Keratinocyte (primary cell): ENCODE measurements around the gene TMEM258. TPM values are rescaled to one million over a fixed set of nuclear protein-coding genes. Genes with fewer than 3 reads are reported as not detected.

ENCODE experiments used
- DNase-seq: peaks from one replicate; pipeline ENCODE4 v3.0.0-alpha.2; 2011; ENCODE audit warnings: low read depth, missing footprints, low spot score
- FAIRE-seq: peaks from 2 replicates; lab custom pipeline; 2011; peaks lifted over from hg19 to GRCh38; lab: Jason Lieb, UNC
- H2AFZ ChIP-seq: 2 replicates; pipeline ENCODE4 v1.6.0; 2012; ENCODE audit warnings: low read length, control low read depth, inconsistent platforms; ENCODE audit not compliant: control insufficient read depth
- H3K27ac ChIP-seq: 2 replicates; pipeline ENCODE4 v1.5.1; 2011; ENCODE audit warnings: low read length; ENCODE audit not compliant: control insufficient read depth, insufficient read depth
- H3K27me3 ChIP-seq: 3 replicates; pipeline ENCODE4 v1.6.0; 2011; ENCODE audit warnings: low read length; ENCODE audit not compliant: control insufficient read depth, insufficient read depth; ENCODE audit errors: extremely low read depth
- H3K36me3 ChIP-seq, 2 experiments: 2 replicates in 1 of 2; 3 replicates in 1 of 2; pipeline ENCODE4 v1.5.1; 2011; ENCODE audit warnings: low read length in 2 of 2, mild to moderate bottlenecking in 1 of 2; ENCODE audit not compliant: control insufficient read depth in 2 of 2, insufficient read depth in 2 of 2; ENCODE audit errors: extremely low read depth in 1 of 2
- H3K4me1 ChIP-seq: 3 replicates; pipeline ENCODE4 v1.5.1; 2011; ENCODE audit warnings: low read length; ENCODE audit not compliant: control insufficient read depth, insufficient read depth; ENCODE audit errors: extremely low read depth
- H3K4me2 ChIP-seq: 3 replicates; pipeline ENCODE4 v1.6.0; 2011; ENCODE audit warnings: low read depth, low read length; ENCODE audit not compliant: control insufficient read depth, insufficient read depth; ENCODE audit errors: extremely low read depth
- H3K4me3 ChIP-seq, 3 experiments: fragments of 200-600 bp in 1 of 3; sonication (generic) in 1 of 3; 2 replicates in 2 of 3; 3 replicates in 1 of 3; pipeline ENCODE4 v1.5.1; 2011 to 2016; ENCODE audit warnings: low read length in 3 of 3, mild to moderate bottlenecking in 3 of 3, control low read depth in 2 of 3, inconsistent platforms in 1 of 3, low read depth in 1 of 3, mixed read lengths in 1 of 3, mixed run types in 1 of 3, moderate library complexity in 1 of 3; ENCODE audit not compliant: control insufficient read depth in 2 of 3, insufficient read depth in 2 of 3; ENCODE audit errors: extremely low read depth in 1 of 3
- H3K79me2 ChIP-seq: 2 replicates; pipeline ENCODE4 v1.6.0; 2012; ENCODE audit warnings: low read length; ENCODE audit not compliant: control insufficient read depth, insufficient read depth
- H3K9ac ChIP-seq: 3 replicates; pipeline ENCODE4 v1.6.0; 2011; ENCODE audit warnings: low read length; ENCODE audit not compliant: control insufficient read depth, insufficient read depth; ENCODE audit errors: extremely low read depth
- H3K9me1 ChIP-seq: 3 replicates; pipeline ENCODE4 v1.6.0; 2011; ENCODE audit warnings: low read length; ENCODE audit not compliant: control insufficient read depth, insufficient read depth; ENCODE audit errors: extremely low read depth
- H3K9me3 ChIP-seq: 2 replicates; pipeline ENCODE4 v1.5.1; 2012; ENCODE audit warnings: low read depth, low read length; ENCODE audit not compliant: control insufficient read depth
- H4K20me1 ChIP-seq: 3 replicates; pipeline ENCODE4 v1.6.0; 2011; ENCODE audit warnings: low read length; ENCODE audit not compliant: control insufficient read depth, insufficient read depth; ENCODE audit errors: extremely low read depth
- CTCF ChIP-seq, 3 experiments: IDR thresholded peaks in 1 of 3; conservative IDR thresholded peaks in 1 of 3; optimal IDR thresholded peaks in 1 of 3; 2 replicates in 2 of 3; 3 replicates in 1 of 3; pipeline versions ENCODE3 to v1.5.1; 2011; ENCODE audit warnings: low read length in 3 of 3, mild to moderate bottlenecking in 3 of 3, moderate library complexity in 2 of 3, control low read depth in 1 of 3, inconsistent platforms in 1 of 3; ENCODE audit not compliant: insufficient read depth in 2 of 3; ENCODE audit errors: extremely low read depth in 1 of 3
- EZH2 ChIP-seq: IDR thresholded peaks from one replicate; pipeline ENCODE4 v1.6.1; 2012; ENCODE audit warnings: inconsistent platforms, mild to moderate bottlenecking, low read length, moderate library complexity
- dilution Hi-C: fragments of 300-500 bp; cut with MboI; formaldehyde crosslinking; loops from one replicate; pipeline ENCODE4 v1.7.0; 2020; ENCODE audit warnings: low sequenced_read_pairs; ENCODE audit not compliant: extremely low pct_ligation_motif_present
- polyA plus RNA-seq, 5 experiments: library from polyadenylated mRNA; depleted of rRNA in 3 of 5; stranded (reverse) in 3 of 5; stranded (forward) in 1 of 5; unstranded in 1 of 5; fragments of >200 nt; gene quantifications; 1 replicate in 1 of 5; 2 replicates in 3 of 5; 3 replicates in 1 of 5; pipeline versions ENCODE4 v1.2.1 to v1.2.3, GENCODE V29; 2011 to 2012; ENCODE audit warnings: missing spikeins in 2 of 5, low read depth in 1 of 5, low replicate concordance in 1 of 5

The TMEM258 gene
- polyA plus RNA-seq, 1 donor (not counting 4 experiments of a cell fraction or from before 2014, with no cell fraction given): 249 TPM

- Histone ChIP-seq H3K79me2 (no peaks in the 10 kb centered on the region), H3K4me2 (peak overlapping the region; percentile 58), H3K36me3 (no peaks in the 10 kb centered on the region), H4K20me1 (no peaks in the 10 kb centered on the region), H3K27ac (no peak overlapping the region), H3K27me3 (peaks cover 11% of the 10 kb centered on the region), H3K9me1 (no peaks in the 10 kb centered on the region), H3K9me3 (no peaks in the 10 kb centered on the region), H2AFZ (peak overlapping the region; percentile 26), H3K9ac (no peak overlapping the region), H3K4me3 (peak overlapping the region in 1 of 3 experiments; percentile 28), H3K4me1 (peaks cover 14% of the 10 kb centered on the region)
- DNase-seq (no peak), FAIRE-seq (no peak)
- TF ChIP-seq EZH2: no peak
- TF ChIP-seq CTCF (optimal IDR thresholded peaks at IDR 0.05 in 1 of 3, IDR thresholded peaks at IDR 0.05 in 1 of 3, conservative IDR thresholded peaks at IDR 0.05 in 1 of 3; ENCODE audit: extremely low read depth in 1 of 3, insufficient read depth in 2 of 3, low read length in 3 of 3): no peak
- dilution Hi-C loops: no loop called here
These were observed 14.9 kb downstream of the TMEM258 start for GRCh38 chr11:61777234-61778090.

- Histone ChIP-seq H3K4me3 (no peak overlapping the region), H3K79me2 (no peaks in the 10 kb centered on the region), H3K4me1 (peaks cover 14% of the 10 kb centered on the region), H3K36me3 (no peaks in the 10 kb centered on the region), H3K4me2 (no peak overlapping the region), H3K9ac (no peak overlapping the region), H3K9me1 (no peaks in the 10 kb centered on the region), H2AFZ (no peak overlapping the region), H3K27me3 (peaks cover 11% of the 10 kb centered on the region), H3K27ac (no peak overlapping the region), H4K20me1 (no peaks in the 10 kb centered on the region), H3K9me3 (no peaks in the 10 kb centered on the region)
- DNase-seq (peak; percentile 23), FAIRE-seq (no peak)
- dilution Hi-C loops: no loop called here
- TF ChIP-seq EZH2 (no peak), CTCF (optimal IDR thresholded peaks at IDR 0.05 in 1 of 3, IDR thresholded peaks at IDR 0.05 in 1 of 3, conservative IDR thresholded peaks at IDR 0.05 in 1 of 3; ENCODE audit: extremely low read depth in 1 of 3, insufficient read depth in 2 of 3, low read length in 3 of 3) (peak; percentile 70 to 87 (median 76))
These were observed 15.8 kb downstream of the TMEM258 start for GRCh38 chr11:61776561-61777075.
